Left lobe of liver (tissue), 2 donors: Measurements from ENCODE around the gene DMRTC2. TPM values are rescaled to one million over a fixed set of nuclear protein-coding genes. Genes with fewer than 3 reads are reported as not detected.
"Not testable (repeated sequence)": the region's sequence is repeated elsewhere in the genome, so short reads cannot be mapped to it uniquely, and the experiment has no call there.

Experiments used
- ATAC-seq: fragments of 200-7000 bp; cut with Tn5 transposase; one replicate; pipeline ENCODE4 v1.9.1; 2020; ENCODE audit warnings: mild to moderate bottlenecking, moderate library complexity
- DNase-seq: peaks from one replicate; pipeline ENCODE4 v3.0.0-alpha.2; 2020; ENCODE audit warnings: low spot score
- total RNA-seq: library from RNA; stranded (reverse); gene quantifications from one replicate; pipeline ENCODE4 v1.2.1, GENCODE V29; 2021
- donor health status: DM: no; HTN: no; CAD: no; lungs with moderate emphysema.
- donor health status: DM: no; HTN: yes; CAD: no.

Gene DMRTC2
- total RNA-seq, 1 donor from 2014 or later = not detected

- no peak for ATAC-seq
- DNase-seq = no peak
These were observed 24.6 kb downstream of the DMRTC2 start for GRCh38 chr19:41869374-41869955.

GRCh38 chr19:41870401-41870873 is 25.6 kb downstream of the DMRTC2 start:
- DNase-seq (no peak), ATAC-seq (no peak)

GRCh38 chr19:41871573-41872383 is 26.9 kb downstream of the DMRTC2 start:
- DNase-seq (no peak), ATAC-seq (peak; percentile 21)

GRCh38 chr19:41872384-41872774 is 27.5 kb downstream of the DMRTC2 start:
- ATAC-seq (no peak), DNase-seq (no peak)

GRCh38 chr19:41872775-41873647 is 28.2 kb downstream of the DMRTC2 start:
- DNase-seq (peak; percentile 67), ATAC-seq (peak; percentile 87)

GRCh38 chr19:41875973-41876372 is 31.1 kb downstream of the DMRTC2 start:
- not testable (repeated sequence) for DNase-seq, ATAC-seq

- ATAC-seq = no peak
These were observed 32.3 kb downstream of the DMRTC2 start, which contains the start of gene CD79A for GRCh38 chr19:41876847-41877832. Gene CD79A (plus strand): TSS chr19:41877279. CDS start chr19:41877305, 26 bp downstream.

GRCh38 chr19:41877916-41878905 is 33.4 kb downstream of the DMRTC2 start:
- ATAC-seq (no peak), DNase-seq (no peak)

More at GRCh38 chr19:41876847-41877832, 32.3 kb downstream of the DMRTC2 start, which contains the start of gene CD79A:
- DNase-seq = no peak

- DNase-seq (no peak), ATAC-seq (no peak)
These were observed 34.2 kb downstream of the DMRTC2 start for GRCh38 chr19:41879080-41879479.

GRCh38 chr19:41879670-41880328 is 35.0 kb downstream of the DMRTC2 start:
- ATAC-seq (no peak), DNase-seq (no peak)

- ATAC-seq (no peak), DNase-seq (no peak)
These were observed 35.5 kb downstream of the DMRTC2 start for GRCh38 chr19:41880329-41880708.

- DNase-seq (peak; percentile 68), ATAC-seq (peak; percentile 45)
These were observed 38.0 kb downstream of the DMRTC2 start, which contains the start of gene ARHGEF1 for GRCh38 chr19:41882568-41883462. Gene ARHGEF1 (plus strand): TSS chr19:41883184. CDS start chr19:41888083, 4,899 bp downstream.

- DNase-seq = no peak
- no peak for ATAC-seq
These were observed 38.6 kb downstream of the DMRTC2 start for GRCh38 chr19:41883463-41883820.

GRCh38 chr19:41883821-41884733 is 39.2 kb downstream of the DMRTC2 start:
- peak; percentile 94 for ATAC-seq

GRCh38 chr19:41886761-41887710 is 42.2 kb downstream of the DMRTC2 start:
- ATAC-seq = no peak
- DNase-seq = no peak

More at GRCh38 chr19:41883821-41884733, 39.2 kb downstream of the DMRTC2 start:
- peak; percentile 97 for DNase-seq
